Panc1 (cell line): ENCODE measurements around the gene C16orf90. TPM values are rescaled to one million over a fixed set of nuclear protein-coding genes. Genes with fewer than 3 reads are reported as not detected.

Source experiments
- ATAC-seq: fragments of 200-7000 bp; cut with Tn5 transposase; 2 replicates; pipeline ENCODE4 v1.9.1; 2020; ENCODE audit warnings: mild to moderate bottlenecking, moderate library complexity
- BruUV-seq: library from RNA; stranded (reverse); fragments of 400-500 nt; replicated peaks from 2 replicates; lab custom pipeline; 2021; lab: Mats Ljungman, UMichigan
- CTCF ChIA-PET: fragments of 300-600 bp; sonication (Branson Sonifier 250); formaldehyde crosslinking; loops from one replicate; lab custom pipeline; 2022; ENCODE audit warnings: antibody characterized with exemption; lab: Charles Lee
- POLR2A ChIA-PET: fragments of 300-600 bp; sonication (Branson Sonifier 250); formaldehyde crosslinking; loops from one replicate; lab custom pipeline; 2022; ENCODE audit warnings: antibody characterized with exemption; lab: Charles Lee
- DNase-seq: peaks from one replicate; pipeline ENCODE4 v3.0.0-alpha.2; 2010; ENCODE audit warnings: low read depth, low spot score
- H3K27ac ChIP-seq: 2 replicates; pipeline ENCODE4 v1.5.1; 2011; ENCODE audit warnings: mild to moderate bottlenecking, low read length, inconsistent platforms
- H3K27me3 ChIP-seq: fragments of 200-500 bp; sonication (Bioruptor generic); 2 replicates; pipeline ENCODE4 v1.6.0; 2014; ENCODE audit warnings: low read length, inconsistent platforms; ENCODE audit not compliant: control insufficient read depth, insufficient read depth
- H3K36me3 ChIP-seq: fragments of 200-500 bp; sonication (Bioruptor generic); 2 replicates; pipeline ENCODE4 v1.5.1; 2014; ENCODE audit warnings: inconsistent platforms, mild to moderate bottlenecking, low read length, moderate library complexity; ENCODE audit not compliant: control insufficient read depth, insufficient read depth
- H3K4me1 ChIP-seq: 2 replicates; pipeline ENCODE4 v1.5.1; 2011; ENCODE audit warnings: inconsistent platforms, mild to moderate bottlenecking, low read length, moderate library complexity; ENCODE audit not compliant: control insufficient read depth, insufficient read depth
- H3K4me3 ChIP-seq, 2 experiments: 2 replicates each; pipeline ENCODE4 v1.5.1; 2011 to 2012; ENCODE audit warnings: low read depth in 2 of 2, low read length in 2 of 2, mild to moderate bottlenecking in 2 of 2, inconsistent platforms in 1 of 2, moderate library complexity in 1 of 2
- H3K9me3 ChIP-seq: fragments of 200-500 bp; sonication (Bioruptor generic); 2 replicates; pipeline ENCODE4 v1.5.1; 2014; ENCODE audit warnings: low read depth, mild to moderate bottlenecking, inconsistent platforms, low read length, moderate library complexity; ENCODE audit not compliant: control insufficient read depth, insufficient read depth
- SIN3A ChIP-seq: IDR thresholded peaks from 2 replicates; pipeline ENCODE4 v1.6.1; 2012; ENCODE audit warnings: low read depth, mild to moderate bottlenecking, low read length, moderate library complexity, borderline replicate concordance; ENCODE audit not compliant: insufficient read depth
- TCF7L2 ChIP-seq: IDR thresholded peaks from 2 replicates; pipeline ENCODE4 v1.6.1; 2011; ENCODE audit warnings: mild to moderate bottlenecking, low read depth, low read length, inconsistent platforms
- in situ Hi-C: cut with HindIII; loops from 2 replicates; pipeline ENCODE4 v1.10.0; 2016; ENCODE audit warnings: low sequenced_read_pairs, low pct_unique_long_range_greater_than_20kb
- intact Hi-C: fragments of 100-400 bp; cut with micrococcal nuclease; formaldehyde crosslinking; loops from one replicate; pipeline ENCODE4 v1.10.0; 2022; ENCODE audit not compliant: unreplicated experiment
- microRNA-seq: library from miRNA; unstranded; fragments of <30 nt; microRNA quantifications from one replicate; pipeline ENCODE4 v1.1.0, GENCODE V29; 2020; ENCODE audit not compliant: unreplicated experiment
- total RNA-seq: library from RNA; stranded (reverse); gene quantifications from one replicate; pipeline ENCODE4 v1.2.1, GENCODE V29; 2021; ENCODE audit not compliant: unreplicated experiment

Gene C16orf90
- total RNA-seq, 1 experiment from 2014 or later, result not detected

DNA sequence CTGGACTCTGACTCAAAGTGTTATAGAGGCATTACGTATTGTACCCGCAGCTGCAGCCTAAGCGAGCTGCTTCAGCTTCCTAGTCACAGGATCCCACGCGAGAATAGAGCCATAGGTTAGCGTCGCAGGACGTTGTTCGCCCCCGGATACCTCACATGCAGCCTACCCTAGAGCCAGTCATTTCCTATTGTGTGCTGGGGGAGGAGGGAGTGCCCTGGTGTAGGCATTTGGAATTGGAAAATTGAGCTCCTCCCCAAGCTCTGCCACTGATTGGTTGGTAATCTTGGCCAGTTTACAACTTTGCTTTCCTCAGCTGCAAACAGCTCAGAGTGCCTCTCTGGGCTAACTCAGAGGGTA lies 51.3 kb downstream of the C16orf90 start:
- intact Hi-C loops, result no loop called here
- POLR2A ChIA-PET, result no interaction called here
- CTCF ChIA-PET, result interaction anchor here (0.6 kb wide), 1 partner anchor 631 kb away, joined by 3 read pairs; no protein-coding TSS in a partner anchor
- Histone ChIP-seq H3K4me3 (peak overlapping the region; percentile 59 to 76), H3K27ac (peak overlapping the region; percentile 77), H3K36me3 (no peaks in the 10 kb centered on the region), H3K27me3 (no peaks in the 10 kb centered on the region), H3K9me3 (peaks cover 4% of the 10 kb centered on the region; the same call in 1 of the 2 replicates), H3K4me1 (no peaks in the 10 kb centered on the region)
- BruUV-seq, result TSS peak; percentile 92
- ATAC-seq, result peak; percentile 73
- DNase-seq, result no peak
- TF ChIP-seq TCF7L2 (no peak), SIN3A (0 out of 2 replicates have a peak, but pooled peaks have one; percentile 4)
- in situ Hi-C loops, result no loop called here

Small RNA genes lying within 50 kb of the gene (microRNA-seq; reads per million reads assigned to microRNA genes)
- gene MIR6126, result not detected

Other genes with a start within 250 kb of the C16orf90 start
- 0.46 TPM for gene MEFV, start 238.9 kb downstream of the C16orf90 start, total RNA-seq
- gene ZNF263, start 212.0 kb downstream of the C16orf90 start, total RNA-seq, result 53.5 TPM
- 4.5 TPM for gene TIGD7, start 190.1 kb downstream of the C16orf90 start, total RNA-seq
- 24.5 TPM for gene ZNF75A, start 190.0 kb downstream of the C16orf90 start, total RNA-seq
- gene OR2C1, start 139.6 kb downstream of the C16orf90 start, total RNA-seq, result not detected
- 18.9 TPM for gene ZSCAN32, start 94.5 kb downstream of the C16orf90 start, total RNA-seq
- 14.4 TPM for gene ZNF174, start 94.3 kb downstream of the C16orf90 start, total RNA-seq
- 2.7 TPM for gene ZNF597, start 52.0 kb downstream of the C16orf90 start, total RNA-seq
- 56.0 TPM for gene NAA60, start 51.8 kb downstream of the C16orf90 start, total RNA-seq
- gene CLUAP1, start 5.5 kb upstream of the C16orf90 start, total RNA-seq, result 14.5 TPM
- gene NLRC3, start 81.9 kb upstream of the C16orf90 start, total RNA-seq, result 0.26 TPM
- 15.5 TPM for gene SLX4, start 116.1 kb upstream of the C16orf90 start, total RNA-seq
- 21.1 TPM for gene DNASE1, start 159.2 kb upstream of the C16orf90 start, total RNA-seq
- 137 TPM for gene TRAP1, start 222.0 kb upstream of the C16orf90 start, total RNA-seq